ENCODE results near the gene MTCL1. TPM values are rescaled to one million over a fixed set of nuclear protein-coding genes. Genes with fewer than 3 reads are reported as not detected.

The MTCL1 gene
- total and polyA plus RNA-seq, 5 donors from 2014 or later, result 0.20 TPM; not detected in 4

DNA sequence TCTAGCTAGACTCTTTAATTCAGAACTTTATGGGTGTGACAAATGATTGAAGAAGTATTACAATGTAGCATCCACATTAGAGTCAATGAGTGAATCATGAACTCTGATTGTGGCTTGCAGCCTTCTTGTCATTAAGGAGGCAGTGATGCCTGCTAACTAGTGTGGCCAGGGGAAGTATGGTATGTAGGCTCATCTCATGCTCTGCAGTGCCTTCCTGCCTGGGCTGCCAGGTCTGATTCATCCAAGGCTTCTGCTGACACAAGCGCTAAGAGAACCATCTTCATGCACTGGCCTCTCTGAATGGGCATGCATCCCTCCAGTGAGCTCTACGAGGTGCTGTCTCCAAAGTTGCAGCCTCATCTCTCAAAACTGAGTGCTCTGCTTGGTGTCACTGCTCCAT is 144.3 kb downstream of the MTCL1 start:
- Histone ChIP-seq H3K4me3 (ENCODE audit: low read depth, low read length) (no peak overlapping the region), H3K27ac (ENCODE audit: insufficient read depth, low read length, poor library complexity, severe bottlenecking) (no peak overlapping the region), H3K36me3 (ENCODE audit: control insufficient read depth, insufficient read depth, low read length) (no peaks in the 10 kb centered on the region), H3K9me3 (ENCODE audit: control insufficient read depth in 2 of 2, low read length in 2 of 2) (no peaks in the 10 kb centered on the region), H3K4me1 (ENCODE audit: control insufficient read depth, insufficient read depth, low read length, poor library complexity, severe bottlenecking) (no peaks in the 10 kb centered on the region), H3K27me3 (ENCODE audit: control insufficient read depth, insufficient read depth, low read length) (peaks cover 2% of the 10 kb centered on the region)
- Mint-ChIP-seq H3K27ac (no peak overlapping the region), H3K36me3 (no peaks in the 10 kb centered on the region), H3K27me3 (no peaks in the 10 kb centered on the region), H3K4me1 (no peaks in the 10 kb centered on the region), H3K4me3 (no peak overlapping the region), H3K9me3 (peaks cover 0 to 6% (median 1%) of the 10 kb centered on the region in 7 donors)
- DNase-seq (no peak), ATAC-seq (ENCODE audit: low read depth in 2 of 2) (no peak)

DNA sequence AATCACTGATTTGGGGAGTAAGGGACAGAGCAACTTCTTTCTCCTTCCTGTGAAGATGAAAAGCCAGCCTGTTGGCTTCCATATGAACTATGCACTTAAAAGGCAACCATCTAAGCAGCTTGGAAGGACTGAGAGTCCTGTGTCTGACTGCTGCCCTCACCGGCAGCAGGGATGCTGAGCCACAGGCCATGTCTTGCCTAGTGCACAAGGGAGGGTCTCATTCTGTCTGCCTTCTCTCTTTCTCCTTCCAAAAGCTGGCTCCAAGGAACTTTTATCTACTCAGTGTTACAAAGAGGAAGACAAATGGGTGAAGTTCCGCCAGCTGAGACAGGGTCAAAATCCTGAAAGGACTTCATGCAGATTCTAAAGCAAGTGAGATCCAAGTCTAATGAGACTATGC is 146.3 kb downstream of the MTCL1 start:
- ATAC-seq (ENCODE audit: low read depth in 2 of 2), result no peak
- Histone ChIP-seq H3K4me3 (ENCODE audit: low read depth, low read length) (no peak overlapping the region), H3K27me3 (ENCODE audit: control insufficient read depth, insufficient read depth, low read length) (peaks cover 2% of the 10 kb centered on the region), H3K36me3 (ENCODE audit: control insufficient read depth, insufficient read depth, low read length) (no peaks in the 10 kb centered on the region), H3K27ac (ENCODE audit: insufficient read depth, low read length, poor library complexity, severe bottlenecking) (no peak overlapping the region), H3K9me3 (ENCODE audit: control insufficient read depth in 2 of 2, low read length in 2 of 2) (no peaks in the 10 kb centered on the region), H3K4me1 (ENCODE audit: control insufficient read depth, insufficient read depth, low read length, poor library complexity, severe bottlenecking) (no peaks in the 10 kb centered on the region)
- DNase-seq, result no peak
- Mint-ChIP-seq H3K36me3 (no peaks in the 10 kb centered on the region), H3K27me3 (peaks cover 4% of the 10 kb centered on the region), H3K4me1 (no peaks in the 10 kb centered on the region), H3K9me3 (peaks cover 0 to 6% (median 1%) of the 10 kb centered on the region in 7 donors), H3K4me3 (no peak overlapping the region), H3K27ac (no peak overlapping the region)

DNA sequence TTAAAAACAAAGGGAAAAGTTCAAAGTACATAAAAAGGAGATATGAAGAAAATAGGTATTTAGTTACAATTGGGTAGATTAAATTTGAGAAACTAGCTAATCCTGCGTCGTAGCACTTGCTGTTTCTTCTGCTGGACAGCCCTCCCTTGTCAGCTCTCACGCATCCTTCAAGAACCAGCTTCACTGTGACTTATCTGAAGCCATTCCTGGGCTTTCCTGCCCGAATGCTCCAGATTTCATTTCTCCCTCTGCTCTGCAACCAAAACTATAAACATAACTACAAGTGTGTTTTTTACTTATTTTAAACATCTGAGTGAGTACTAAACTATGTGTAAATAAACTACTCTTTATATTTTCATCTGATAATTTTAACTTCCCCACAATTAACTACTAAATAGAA is 149.2 kb downstream of the MTCL1 start:
- H3K4me1 Mint-ChIP-seq, result no peaks in the 10 kb centered on the region
- H3K4me1 ChIP-seq (ENCODE audit: control insufficient read depth, insufficient read depth, low read length, poor library complexity, severe bottlenecking), result no peaks in the 10 kb centered on the region
- peaks cover 0 to 6% (median 1%) of the 10 kb centered on the region in 7 donors for H3K9me3 Mint-ChIP-seq
- no peak overlapping the region for H3K27ac Mint-ChIP-seq
- H3K27ac ChIP-seq (ENCODE audit: insufficient read depth, low read length, poor library complexity, severe bottlenecking), result no peak overlapping the region
- ATAC-seq (ENCODE audit: low read depth in 2 of 2), result no peak
- H3K4me3 ChIP-seq (ENCODE audit: low read depth, low read length), result no peak overlapping the region
- H3K27me3 ChIP-seq (ENCODE audit: control insufficient read depth, insufficient read depth, low read length), result peaks cover 2% of the 10 kb centered on the region
- H3K9me3 ChIP-seq (ENCODE audit: control insufficient read depth in 2 of 2, low read length in 2 of 2), result no peaks in the 10 kb centered on the region
- H3K36me3 ChIP-seq (ENCODE audit: control insufficient read depth, insufficient read depth, low read length), result no peaks in the 10 kb centered on the region
- no peak for DNase-seq
- H3K4me3 Mint-ChIP-seq, result no peak overlapping the region
- H3K36me3 Mint-ChIP-seq, result no peaks in the 10 kb centered on the region
- H3K27me3 Mint-ChIP-seq, result peaks cover 7% of the 10 kb centered on the region

GRCh38 chr18:8854962-8855361 is 149.6 kb downstream of the MTCL1 start:
- ATAC-seq (ENCODE audit: low read depth in 2 of 2), result no peak
- Histone ChIP-seq H3K4me3 (ENCODE audit: low read depth, low read length) (no peak overlapping the region), H3K9me3 (ENCODE audit: control insufficient read depth in 2 of 2, low read length in 2 of 2) (no peaks in the 10 kb centered on the region), H3K27me3 (ENCODE audit: control insufficient read depth, insufficient read depth, low read length) (peaks cover 2% of the 10 kb centered on the region), H3K27ac (ENCODE audit: insufficient read depth, low read length, poor library complexity, severe bottlenecking) (no peak overlapping the region), H3K36me3 (ENCODE audit: control insufficient read depth, insufficient read depth, low read length) (no peaks in the 10 kb centered on the region), H3K4me1 (ENCODE audit: control insufficient read depth, insufficient read depth, low read length, poor library complexity, severe bottlenecking) (no peaks in the 10 kb centered on the region)
- no peak for DNase-seq
- Mint-ChIP-seq H3K36me3 (no peaks in the 10 kb centered on the region), H3K4me3 (no peak overlapping the region), H3K27me3 (peaks cover 7% of the 10 kb centered on the region), H3K27ac (no peak overlapping the region), H3K4me1 (no peaks in the 10 kb centered on the region), H3K9me3 (peaks cover 0 to 5% (median 1%) of the 10 kb centered on the region in 7 donors)

- no peak overlapping the region for H3K4me3 ChIP-seq (ENCODE audit: low read depth, low read length)
- Mint-ChIP-seq H3K27ac (no peak overlapping the region), H3K27me3 (peaks cover 7% of the 10 kb centered on the region), H3K4me3 (no peak overlapping the region), H3K4me1 (no peaks in the 10 kb centered on the region), H3K36me3 (no peaks in the 10 kb centered on the region), H3K9me3 (peaks cover 0 to 3% (median 0%) of the 10 kb centered on the region in 7 donors)
- H3K36me3 ChIP-seq (ENCODE audit: control insufficient read depth, insufficient read depth, low read length), result no peaks in the 10 kb centered on the region
- H3K27me3 ChIP-seq (ENCODE audit: control insufficient read depth, insufficient read depth, low read length), result peaks cover 2% of the 10 kb centered on the region
- ATAC-seq (ENCODE audit: low read depth in 2 of 2) (no peak), DNase-seq (no peak)
- H3K27ac ChIP-seq (ENCODE audit: insufficient read depth, low read length, poor library complexity, severe bottlenecking), result no peak overlapping the region
- no peaks in the 10 kb centered on the region for H3K4me1 ChIP-seq (ENCODE audit: control insufficient read depth, insufficient read depth, low read length, poor library complexity, severe bottlenecking)
- H3K9me3 ChIP-seq (ENCODE audit: control insufficient read depth in 2 of 2, low read length in 2 of 2), result no peaks in the 10 kb centered on the region
Measured at GRCh38 chr18:8856212-8856611, 150.9 kb downstream of the MTCL1 start.

- Histone ChIP-seq H3K27ac (ENCODE audit: insufficient read depth, low read length, poor library complexity, severe bottlenecking) (no peak overlapping the region), H3K9me3 (ENCODE audit: control insufficient read depth in 2 of 2, low read length in 2 of 2) (no peaks in the 10 kb centered on the region), H3K36me3 (ENCODE audit: control insufficient read depth, insufficient read depth, low read length) (no peaks in the 10 kb centered on the region), H3K4me1 (ENCODE audit: control insufficient read depth, insufficient read depth, low read length, poor library complexity, severe bottlenecking) (no peaks in the 10 kb centered on the region), H3K27me3 (ENCODE audit: control insufficient read depth, insufficient read depth, low read length) (peaks cover 2% of the 10 kb centered on the region), H3K4me3 (ENCODE audit: low read depth, low read length) (no peak overlapping the region)
- DNase-seq (no peak), ATAC-seq (ENCODE audit: low read depth in 2 of 2) (no peak)
- H3K27me3 Mint-ChIP-seq, result peaks cover 7% of the 10 kb centered on the region
- peaks cover 0 to 3% (median 0%) of the 10 kb centered on the region in 7 donors for H3K9me3 Mint-ChIP-seq
- no peaks in the 10 kb centered on the region for H3K36me3 Mint-ChIP-seq
- no peaks in the 10 kb centered on the region for H3K4me1 Mint-ChIP-seq
- H3K4me3 Mint-ChIP-seq, result no peak overlapping the region
- no peak overlapping the region for H3K27ac Mint-ChIP-seq
Measured at GRCh38 chr18:8856769-8857393, 151.5 kb downstream of the MTCL1 start.

- DNase-seq, result no peak
- H3K27ac ChIP-seq (ENCODE audit: insufficient read depth, low read length, poor library complexity, severe bottlenecking), result no peak overlapping the region
- peaks cover 2% of the 10 kb centered on the region for H3K27me3 ChIP-seq (ENCODE audit: control insufficient read depth, insufficient read depth, low read length)
- Mint-ChIP-seq H3K4me1 (no peaks in the 10 kb centered on the region), H3K27ac (no peak overlapping the region), H3K9me3 (peaks cover 0 to 5% (median 0%) of the 10 kb centered on the region in 7 donors), H3K4me3 (no peak overlapping the region), H3K36me3 (no peaks in the 10 kb centered on the region), H3K27me3 (peaks cover 7% of the 10 kb centered on the region)
- no peak overlapping the region for H3K4me3 ChIP-seq (ENCODE audit: low read depth, low read length)
- no peaks in the 10 kb centered on the region for H3K9me3 ChIP-seq (ENCODE audit: control insufficient read depth in 2 of 2, low read length in 2 of 2)
- no peaks in the 10 kb centered on the region for H3K4me1 ChIP-seq (ENCODE audit: control insufficient read depth, insufficient read depth, low read length, poor library complexity, severe bottlenecking)
- no peak for ATAC-seq (ENCODE audit: low read depth in 2 of 2)
- H3K36me3 ChIP-seq (ENCODE audit: control insufficient read depth, insufficient read depth, low read length), result no peaks in the 10 kb centered on the region
Measured at GRCh38 chr18:8857806-8858205, 152.4 kb downstream of the MTCL1 start.

GRCh38 chr18:8858888-8859511 is 153.6 kb downstream of the MTCL1 start:
- Mint-ChIP-seq H3K4me3 (no peak overlapping the region), H3K9me3 (peaks cover 0 to 5% (median 0%) of the 10 kb centered on the region in 7 donors), H3K27ac (no peak overlapping the region), H3K27me3 (peaks cover 7% of the 10 kb centered on the region), H3K36me3 (no peaks in the 10 kb centered on the region), H3K4me1 (no peaks in the 10 kb centered on the region)
- ATAC-seq (ENCODE audit: low read depth in 2 of 2) (no peak), DNase-seq (no peak)
- H3K27ac ChIP-seq (ENCODE audit: insufficient read depth, low read length, poor library complexity, severe bottlenecking), result no peak overlapping the region
- no peak overlapping the region for H3K4me3 ChIP-seq (ENCODE audit: low read depth, low read length)
- H3K4me1 ChIP-seq (ENCODE audit: control insufficient read depth, insufficient read depth, low read length, poor library complexity, severe bottlenecking), result no peaks in the 10 kb centered on the region
- no peaks in the 10 kb centered on the region for H3K9me3 ChIP-seq (ENCODE audit: control insufficient read depth in 2 of 2, low read length in 2 of 2)
- H3K27me3 ChIP-seq (ENCODE audit: control insufficient read depth, insufficient read depth, low read length), result peaks cover 2% of the 10 kb centered on the region
- no peaks in the 10 kb centered on the region for H3K36me3 ChIP-seq (ENCODE audit: control insufficient read depth, insufficient read depth, low read length)

Data from CD4-positive, CD25-positive, alpha-beta regulatory T cell (primary cell).